ENCODE results near the gene PPP2R2B.

PPP2R2B gene

GRCh38 chr5:146599261-146599660 is 279.3 kb downstream of the PPP2R2B start:
- TF ChIP-seq CTCF (IDR thresholded peaks at IDR 0.05) = no peak
- DNase-seq (ENCODE audit: low spot score) = no peak
- Histone ChIP-seq H3K27ac (no peak overlapping the region), H3K4me3 (no peak overlapping the region)

GRCh38 chr5:146595088-146595487 is 283.5 kb downstream of the PPP2R2B start:
- no peak overlapping the region for H3K27ac ChIP-seq

GRCh38 chr5:146592352-146592751 is 286.2 kb downstream of the PPP2R2B start:
- H3K27ac ChIP-seq = no peak overlapping the region
- DNase-seq (ENCODE audit: low spot score) = no peak
- TF ChIP-seq CTCF (IDR thresholded peaks at IDR 0.05) = no peak
- H3K4me3 ChIP-seq = no peak overlapping the region

More at GRCh38 chr5:146595088-146595487, 283.5 kb downstream of the PPP2R2B start:
- H3K4me3 ChIP-seq = no peak overlapping the region
- TF ChIP-seq CTCF (IDR thresholded peaks at IDR 0.05) = no peak
- DNase-seq (ENCODE audit: low spot score) = no peak

- H3K27ac ChIP-seq = no peak overlapping the region
Observed at GRCh38 chr5:146589028-146589345, 289.6 kb downstream of the PPP2R2B start.

DNA sequence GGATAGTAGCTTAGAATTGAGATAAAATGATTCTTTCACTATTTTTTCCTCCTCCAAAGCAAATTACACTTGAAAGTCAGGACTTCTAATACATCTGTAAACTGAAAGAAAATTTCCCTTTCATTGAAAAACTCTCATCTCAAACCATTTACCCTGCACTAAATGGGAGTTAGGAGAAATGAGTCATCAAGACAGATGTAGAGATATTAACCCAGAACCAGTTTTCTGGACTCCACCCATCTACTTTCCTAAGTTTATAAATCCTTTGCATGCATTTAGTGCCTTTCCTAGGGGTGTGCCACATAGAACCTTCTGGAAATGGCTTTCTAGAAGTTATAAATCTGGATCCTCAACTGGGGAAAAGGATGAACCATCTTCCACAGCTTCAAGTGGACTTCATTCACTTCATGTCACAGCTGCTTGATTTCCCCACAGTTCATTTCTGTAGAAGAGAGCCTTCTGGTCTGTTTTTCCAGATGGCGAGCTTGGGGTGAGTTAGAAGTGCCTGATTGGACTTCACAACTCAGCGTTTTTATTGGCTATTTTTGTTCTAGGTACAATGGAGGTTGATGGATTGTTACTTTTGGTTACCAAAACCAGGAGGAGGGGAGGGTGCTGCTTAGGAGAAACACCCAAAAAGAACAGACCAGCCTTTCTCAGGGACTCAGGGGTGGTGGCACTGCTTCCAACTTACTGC is 290.1 kb downstream of the PPP2R2B start:
- no peak overlapping the region for H3K4me3 ChIP-seq
- DNase-seq (ENCODE audit: low spot score) = no peak
- no peak overlapping the region for H3K27ac ChIP-seq
- no peak for TF ChIP-seq CTCF (IDR thresholded peaks at IDR 0.05)

More at GRCh38 chr5:146589028-146589345, 289.6 kb downstream of the PPP2R2B start:
- TF ChIP-seq CTCF (IDR thresholded peaks at IDR 0.05) = no peak
- H3K4me3 ChIP-seq = no peak overlapping the region
- no peak for DNase-seq (ENCODE audit: low spot score)

- no peak for TF ChIP-seq CTCF (IDR thresholded peaks at IDR 0.05)
- Histone ChIP-seq H3K27ac (no peak overlapping the region), H3K4me3 (no peak overlapping the region)
- no peak for DNase-seq (ENCODE audit: low spot score)
Observed at GRCh38 chr5:146586752-146587151, 291.8 kb downstream of the PPP2R2B start.

DNA sequence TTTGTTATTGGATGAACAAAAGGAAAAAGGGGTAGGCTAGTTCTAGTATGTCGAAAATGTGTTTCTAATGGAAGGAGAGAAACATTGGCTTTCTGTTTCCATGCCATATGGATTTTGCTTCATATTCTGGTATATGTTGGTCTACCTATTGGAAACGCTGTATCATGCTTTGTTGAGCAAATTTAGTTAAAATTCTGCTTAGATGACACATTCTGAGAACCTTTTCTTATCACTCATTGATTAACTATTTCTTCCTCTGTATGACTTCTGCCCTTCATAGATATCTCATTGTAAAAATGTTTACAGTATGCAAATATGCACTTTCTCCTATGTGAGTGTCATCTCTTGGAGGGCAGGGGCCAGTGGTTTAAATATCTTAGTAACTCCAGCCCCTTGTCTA is 293.8 kb downstream of the PPP2R2B start:
- Histone ChIP-seq H3K27ac (no peak overlapping the region), H3K4me3 (no peak overlapping the region)
- TF ChIP-seq CTCF (IDR thresholded peaks at IDR 0.05) = no peak
- no peak for DNase-seq (ENCODE audit: low spot score)
